B cell (primary cell): ENCODE results near the gene NCOA3. TPM values are rescaled to one million over a fixed set of nuclear protein-coding genes. Genes with fewer than 3 reads are reported as not detected.

Experiments
- ATAC-seq: fragments of 200-7000 bp; cut with Tn5 transposase; one replicate; pipeline ENCODE4 v1.10.0; 2021; ENCODE audit warnings: low read depth, mild to moderate bottlenecking, moderate number of reproducible peaks, moderate library complexity
- CTCF ChIA-PET: fragments of 350-600 bp; sonication (Branson Sonifier 250); formaldehyde crosslinking; loops from one replicate; lab custom pipeline; 2021; ENCODE audit warnings: antibody characterized with exemption, inconsistent platforms; lab: Charles Lee
- POLR2A ChIA-PET: fragments of 350-600 bp; sonication (Branson Sonifier 250); formaldehyde crosslinking; loops from one replicate; lab custom pipeline; 2021; ENCODE audit warnings: antibody characterized with exemption; lab: Charles Lee
- DNase-seq: peaks from one replicate; pipeline ENCODE4 v3.0.0; 2013
- H2AFZ ChIP-seq: 2 replicates; pipeline ENCODE4 v1.6.1; 2012; ENCODE audit warnings: mild to moderate bottlenecking, low read depth, low read length; ENCODE audit not compliant: insufficient read depth, poor library complexity, severe bottlenecking
- H3K27ac ChIP-seq, 2 donors: 1 replicate in 1 of 2; 2 replicates in 1 of 2; pipeline ENCODE4 v1.5.1; 2012 to 2013; ENCODE audit warnings: low read length in 2 of 2, mild to moderate bottlenecking in 2 of 2, moderate library complexity in 1 of 2
- H3K27me3 ChIP-seq, 4 experiments: fragments of 200-600 bp in 1 of 4; sonication (generic) in 1 of 4; replicated peaks in 1 of 4; 1 replicate in 2 of 4; 2 replicates in 2 of 4; pipeline versions ENCODE4 v1.6.1 to v1.7.0; 2013 to 2016; ENCODE audit warnings: low read length in 3 of 4, mild to moderate bottlenecking in 2 of 4, mixed read lengths in 1 of 4, moderate library complexity in 1 of 4; ENCODE audit not compliant: insufficient read depth in 4 of 4, control insufficient read depth in 3 of 4; ENCODE audit errors: control extremely low read depth in 1 of 4
- H3K36me3 ChIP-seq, 2 experiments: replicated peaks in 1 of 2; 1 replicate in 1 of 2; 2 replicates in 1 of 2; pipeline versions ENCODE4 v1.6.1 to v1.7.1; 2013; ENCODE audit warnings: low read length in 1 of 2; ENCODE audit not compliant: insufficient read depth in 2 of 2, control insufficient read depth in 1 of 2; ENCODE audit errors: control extremely low read depth in 1 of 2, extremely low read depth in 1 of 2
- H3K4me1 ChIP-seq, 2 donors: fragments of 200-600 bp in 1 of 2; sonication (generic) in 1 of 2; 1 replicate in 1 of 2; 2 replicates in 1 of 2; pipeline versions ENCODE4 v1.5.1 to v1.6.1; 2013 to 2017; ENCODE audit warnings: low read length in 2 of 2; ENCODE audit not compliant: control insufficient read depth in 2 of 2, insufficient read depth in 2 of 2
- H3K4me2 ChIP-seq: replicated peaks from 2 replicates; pipeline ENCODE3; 2012; ENCODE audit warnings: mild to moderate bottlenecking, low read depth, low read length; ENCODE audit not compliant: poor library complexity, severe bottlenecking
- H3K4me3 ChIP-seq, 5 experiments: fragments of 200-600 bp in 1 of 5; sonication (generic) in 1 of 5; 1 replicate in 3 of 5; 2 replicates in 2 of 5; pipeline versions ENCODE4 v1.5.1 to v1.7.0; 2011 to 2016; ENCODE audit warnings: low read length in 4 of 5, mild to moderate bottlenecking in 4 of 5, low read depth in 2 of 5, control low read depth in 1 of 5, moderate library complexity in 1 of 5; ENCODE audit not compliant: insufficient read depth in 1 of 5; ENCODE audit errors: control extremely low read depth in 1 of 5, extremely low read depth in 1 of 5
- H3K79me2 ChIP-seq: fragments of 200-600 bp; sonication (generic); one replicate; pipeline ENCODE4 v1.6.0; 2016; ENCODE audit warnings: low read length; ENCODE audit not compliant: control insufficient read depth, insufficient read depth
- H3K9ac ChIP-seq: fragments of 200-600 bp; sonication (generic); 2 replicates; pipeline ENCODE4 v1.6.1; 2017; ENCODE audit warnings: mild to moderate bottlenecking, low read length, moderate library complexity
- H3K9me3 ChIP-seq, 3 donors: one replicate each; pipeline versions ENCODE4 v1.6.1 to v1.7.1; 2013; ENCODE audit warnings: low read length in 2 of 3; ENCODE audit not compliant: control insufficient read depth in 2 of 3, insufficient read depth in 1 of 3; ENCODE audit errors: control extremely low read depth in 1 of 3
- H4K20me1 ChIP-seq: 2 replicates; pipeline ENCODE4 v1.6.0; 2012; ENCODE audit warnings: mild to moderate bottlenecking, low read length; ENCODE audit not compliant: insufficient read depth, control insufficient read depth, poor library complexity, severe bottlenecking
- H3K27ac Mint-ChIP-seq: one replicate; pipeline ENCODE4 v1.8.0; 2021; ENCODE audit warnings: mixed read lengths
- H3K27me3 Mint-ChIP-seq: one replicate; pipeline ENCODE4 v1.8.0; 2021; ENCODE audit warnings: mixed read lengths
- H3K4me1 Mint-ChIP-seq: one replicate; pipeline ENCODE4 v1.8.0; 2021; ENCODE audit warnings: mixed read lengths
- H3K4me3 Mint-ChIP-seq: one replicate; pipeline ENCODE4 v1.8.0; 2021; ENCODE audit warnings: mixed read lengths
- H3K9me3 Mint-ChIP-seq: one replicate; pipeline ENCODE4 v1.8.0; 2022; ENCODE audit warnings: mixed read lengths; ENCODE audit not compliant: insufficient read depth
- CTCF ChIP-seq: fragments of 200-600 bp; IDR thresholded peaks from one replicate; pipeline ENCODE4 v1.8.0; 2022; ENCODE audit warnings: antibody characterized with exemption, mild to moderate bottlenecking
- EZH2 ChIP-seq: IDR thresholded peaks from 2 replicates; pipeline ENCODE4 v1.6.1; 2012; ENCODE audit warnings: borderline replicate concordance, low read depth, mild to moderate bottlenecking, moderate library complexity, low read length; ENCODE audit not compliant: insufficient read depth, poor library complexity, severe bottlenecking
- WGBS: methylation state at CpG from one replicate; pipeline ENCODE4 v1.1.5; 2013; ENCODE audit warnings: missing lambda C conversion rate; ENCODE audit not compliant: insufficient coverage; 5-methylcytosine and 5-hydroxymethylcytosine counted together
- intact Hi-C: fragments of 100-400 bp; cut with micrococcal nuclease; formaldehyde crosslinking; loops from one replicate; pipeline ENCODE4 v1.10.0; 2022
- polyA plus RNA-seq: library from polyadenylated mRNA; depleted of rRNA; stranded (reverse); fragments of >200 nt; gene quantifications from 2 replicates; pipeline ENCODE4 v1.2.3, GENCODE V29; 2012
- total RNA-seq, 2 donors: library from RNA; stranded (reverse); fragments of 120-200 nt in 1 of 2; gene quantifications; 1 replicate in 1 of 2; 2 replicates in 1 of 2; pipeline versions ENCODE4 v1.2.3 to v1.2.4, GENCODE V29; 2013 to 2022

The NCOA3 gene
- total and polyA plus RNA-seq, 2 donors (not counting 1 experiment from before 2014, with no cell fraction given) = 54.0 to 309 TPM

GRCh38 chr20:47638851-47639250 lies 137.2 kb downstream of the NCOA3 start:
- no peak overlapping the region for H3K4me2 ChIP-seq
- no peak overlapping the region for H3K4me3 ChIP-seq
- H3K9me3 ChIP-seq = no peaks in the 10 kb centered on the region
- no peak overlapping the region for H3K9ac ChIP-seq
- no peak overlapping the region for H2AFZ ChIP-seq
- TF ChIP-seq EZH2 = no peak
- TF ChIP-seq CTCF = no peak
- ChIA-PET POLR2A (no interaction called here), CTCF (no interaction called here)
- no CpG with 5 or more reads among the region's 4 CpGs for WGBS
- Mint-ChIP-seq H3K27ac (no peak overlapping the region), H3K4me3 (no peak overlapping the region), H3K9me3 (no peaks in the 10 kb centered on the region), H3K4me1 (no peaks in the 10 kb centered on the region), H3K27me3 (no peaks in the 10 kb centered on the region)
- H3K79me2 ChIP-seq = peaks cover 66% of the 10 kb centered on the region
- ATAC-seq (no peak), DNase-seq (no peak)
- peaks cover 4 to 89% of the 10 kb centered on the region in 2 experiments for H3K36me3 ChIP-seq
- peaks cover 40% of the 10 kb centered on the region for H4K20me1 ChIP-seq
- H3K27ac ChIP-seq = no peak overlapping the region
- intact Hi-C loops = no loop called here
- H3K4me1 ChIP-seq = no peaks in the 10 kb centered on the region
- H3K27me3 ChIP-seq = no peaks in the 10 kb centered on the region

- peaks cover 3 to 87% of the 10 kb centered on the region in 2 experiments for H3K36me3 ChIP-seq
- no peaks in the 10 kb centered on the region for H3K27me3 Mint-ChIP-seq
- peaks cover 50% of the 10 kb centered on the region for H3K79me2 ChIP-seq
- H2AFZ ChIP-seq = no peak overlapping the region
- ATAC-seq = no peak
- no peak overlapping the region for H3K4me2 ChIP-seq
- H3K27ac ChIP-seq = no peak overlapping the region
- H3K4me3 Mint-ChIP-seq = no peak overlapping the region
- H3K4me3 ChIP-seq = no peak overlapping the region
- H3K4me1 Mint-ChIP-seq = peaks cover 3% of the 10 kb centered on the region
- CTCF ChIA-PET = interaction anchor here (0.7 to 1.1 kb wide), 4 partner anchors 8 to 1414 kb away, joined by 3 to 4 read pairs (median 3); no protein-coding TSS in a partner anchor
- intact Hi-C loops = no loop called here
- H3K9ac ChIP-seq = no peak overlapping the region
- H3K9me3 ChIP-seq = no peaks in the 10 kb centered on the region
- H3K27me3 ChIP-seq = no peaks in the 10 kb centered on the region
- WGBS = no CpG with 5 or more reads among the region's 4 CpGs
- no peak overlapping the region for H3K27ac Mint-ChIP-seq
- H3K9me3 Mint-ChIP-seq = no peaks in the 10 kb centered on the region
- H4K20me1 ChIP-seq = peaks cover 47% of the 10 kb centered on the region
- DNase-seq = no peak
- TF ChIP-seq CTCF (no peak), EZH2 (no peak)
- H3K4me1 ChIP-seq = no peaks in the 10 kb centered on the region
- POLR2A ChIA-PET = no interaction called here
These were observed 140.4 kb downstream of the NCOA3 start for GRCh38 chr20:47642118-47642517.
